PC-9 (cell line): ENCODE measurements around the gene PDS5B. TPM values are rescaled to one million over a fixed set of nuclear protein-coding genes. Genes with fewer than 3 reads are reported as not detected.

Experiments used
- Bru-seq: library from RNA; stranded (reverse); fragments of 400-500 nt; gene quantifications from one replicate; lab custom pipeline; 2021; lab: Mats Ljungman, UMichigan
- BruChase-seq, 2 experiments: library from RNA; stranded (reverse); fragments of 400-500 nt; gene quantifications; one replicate each; lab custom pipeline; 2021; lab: Mats Ljungman, UMichigan
- BruUV-seq: library from RNA; stranded (reverse); fragments of 400-500 nt; replicated peaks from 2 replicates; lab custom pipeline; 2021; lab: Mats Ljungman, UMichigan
- CTCF ChIA-PET: fragments of 300-600 bp; sonication (Branson Sonifier 250); formaldehyde crosslinking; loops from one replicate; lab custom pipeline; 2022; ENCODE audit warnings: antibody characterized with exemption; lab: Charles Lee
- POLR2A ChIA-PET: fragments of 300-600 bp; sonication (Branson Sonifier 250); formaldehyde crosslinking; loops from one replicate; lab custom pipeline; 2022; ENCODE audit warnings: antibody characterized with exemption; ENCODE audit not compliant: unreplicated experiment; lab: Charles Lee
- DNase-seq, 2 experiments: peaks; one replicate each; pipeline versions ENCODE4 v3.0.0 to v3.0.0-alpha.2; 2015 to 2022; ENCODE audit warnings: mixed read lengths in 1 of 2
- H2AFZ ChIP-seq: fragments of 200-600 bp; sonication (generic); 2 replicates; pipeline ENCODE4 v1.8.1; 2017; ENCODE audit warnings: antibody characterized with exemption
- H3F3A ChIP-seq: fragments of 200-600 bp; sonication (generic); 2 replicates; pipeline ENCODE4 v1.8.1; 2017; ENCODE audit warnings: antibody characterized with exemption, mild to moderate bottlenecking, low read depth; ENCODE audit not compliant: insufficient read depth
- H3K27ac ChIP-seq: fragments of 200-600 bp; sonication (generic); 2 replicates; pipeline ENCODE4 v1.6.1; 2016; ENCODE audit warnings: mixed run types
- H3K27me3 ChIP-seq: fragments of 200-600 bp; sonication (generic); 2 replicates; pipeline ENCODE4 v1.6.1; 2016; ENCODE audit warnings: low read depth, mixed run types; ENCODE audit not compliant: insufficient read depth
- H3K36me3 ChIP-seq: fragments of 200-600 bp; sonication (generic); 2 replicates; pipeline ENCODE4 v1.6.1; 2016; ENCODE audit warnings: low read depth, mixed run types
- H3K4me1 ChIP-seq: fragments of 200-600 bp; sonication (generic); replicated peaks from 2 replicates; pipeline ENCODE4 v1.6.1; 2016; ENCODE audit warnings: mixed run types; ENCODE audit not compliant: insufficient read depth
- H3K4me2 ChIP-seq: fragments of 200-600 bp; sonication (generic); 2 replicates; pipeline ENCODE4 v1.6.1; 2017; ENCODE audit warnings: mixed run types
- H3K4me3 ChIP-seq: fragments of 200-600 bp; sonication (generic); 2 replicates; pipeline ENCODE4 v1.6.1; 2016; ENCODE audit warnings: mixed run types
- H3K79me2 ChIP-seq: fragments of 200-600 bp; sonication (generic); 2 replicates; pipeline ENCODE4 v1.6.1; 2017; ENCODE audit warnings: low read depth, mixed run types
- H3K9me2 ChIP-seq: fragments of 200-600 bp; sonication (generic); 2 replicates; pipeline ENCODE4 v1.8.1; 2017; ENCODE audit warnings: mild to moderate bottlenecking; ENCODE audit not compliant: insufficient read depth
- H3K9me3 ChIP-seq: fragments of 200-600 bp; sonication (generic); 2 replicates; pipeline ENCODE4 v1.8.1; 2016; ENCODE audit warnings: low read depth; ENCODE audit not compliant: insufficient read depth
- H4K20me1 ChIP-seq: fragments of 200-600 bp; sonication (generic); 2 replicates; pipeline ENCODE4 v1.8.1; 2017; ENCODE audit not compliant: insufficient read depth
- EZH2 ChIP-seq: fragments of 200-600 bp; sonication (generic); IDR thresholded peaks from 2 replicates; pipeline ENCODE4 v1.8.0; 2017; ENCODE audit warnings: antibody characterized with exemption, low read depth
- intact Hi-C: fragments of 100-400 bp; cut with micrococcal nuclease; formaldehyde crosslinking; loops from one replicate; pipeline ENCODE4 v1.10.0; 2022; ENCODE audit not compliant: unreplicated experiment
- long read RNA-seq: library from polyadenylated mRNA; stranded (forward); transcript quantifications from one replicate; pipeline ENCODE4 v2.0.0, GENCODE V29; 2022
- total RNA-seq: library from RNA; stranded (reverse); gene quantifications from 2 replicates; pipeline ENCODE4 v1.2.3, GENCODE V29; 2021
- TF ChIP-seq, protein P1 (sequence below): fragments of 200-600 bp; sonication (generic); conservative IDR thresholded peaks from 2 replicates; pipeline ENCODE4 v1.6.1; 2017; ENCODE audit warnings: mixed run types, antibody characterized with exemption, mild to moderate bottlenecking, moderate library complexity

Gene PDS5B
- total RNA-seq = 37.1 and 37.6 TPM in 2 replicates
- percentile 91 among the genes with signal in this experiment for Bru-seq, nascent RNA
- BruChase-seq, experiment 1, labeled RNA remaining after a 2-hour chase = percentile 83 among the genes with signal in this experiment
- BruChase-seq, experiment 2, labeled RNA remaining after a 6-hour chase = percentile 74 among the genes with signal in this experiment
- long read RNA-seq, full-length matches to known transcripts = 2 of 13 reads
- long read RNA-seq, partial matches to known transcripts = 3 of 13 reads
- long read RNA-seq, other reads (novel, unspliced or antisense) = 8 of 13 reads

DNA sequence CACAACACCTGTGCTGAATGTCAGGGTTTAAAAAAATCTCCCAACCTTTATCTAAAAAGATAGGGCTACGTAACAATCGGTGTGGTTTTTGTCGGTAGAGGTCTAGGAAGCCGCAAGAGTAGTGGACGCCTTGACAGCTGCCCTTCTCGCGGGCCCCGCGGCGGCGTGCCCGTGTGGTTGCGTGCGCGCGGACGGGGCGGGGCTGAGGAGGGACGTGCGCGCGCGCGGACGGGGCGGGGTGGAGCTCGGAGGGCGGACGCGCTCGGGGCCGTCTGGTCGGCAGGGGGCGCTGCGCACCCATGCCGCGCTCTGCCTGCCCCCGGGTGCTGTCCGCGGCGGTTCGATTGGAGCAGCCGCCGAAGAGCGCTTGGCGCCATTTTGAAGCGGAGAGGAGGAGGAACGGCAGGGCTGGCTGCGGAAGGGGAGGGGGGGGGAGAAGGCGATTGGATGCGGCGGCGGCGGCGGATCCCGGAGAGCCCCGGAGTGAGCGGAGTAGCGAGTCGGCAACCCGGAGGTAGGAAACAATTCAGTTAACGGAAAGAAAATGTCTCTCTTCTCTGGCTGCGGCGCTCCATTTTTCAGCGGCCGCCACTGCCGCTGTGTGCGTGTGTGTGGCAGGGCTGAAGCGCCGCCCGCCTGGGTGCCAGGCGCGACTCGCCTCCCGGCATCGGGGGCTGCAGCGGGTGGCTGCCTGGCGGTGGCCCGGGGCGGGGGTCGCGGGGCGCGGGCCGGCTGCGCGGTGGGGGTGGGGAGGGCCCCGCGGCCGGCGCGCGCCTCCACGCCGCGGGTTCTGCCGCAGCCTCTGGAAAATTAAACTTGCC, at the start of gene PDS5B:
Gene PDS5B, plus strand, starts transcription at position 373 of the 821 bp plus-strand sequence. CDS start 62,321 bp downstream, outside the sequence.
- Histone ChIP-seq H3K27me3 (no peaks in the 10 kb centered on the region), H3K4me3 (peak within 1 kb of the TSS; percentile 71), H4K20me1 (peaks cover 24% of the 10 kb centered on the region; the same call in 1 of the 2 replicates), H3K4me2 (peak within 1 kb of the TSS; percentile 89), H2AFZ (peak within 1 kb of the TSS; percentile 85), H3F3A (peaks cover 13% of the 10 kb centered on the region), H3K4me1 (peaks cover 30% of the 10 kb centered on the region), H3K36me3 (0 out of 2 replicates have a peak, but pooled peaks cover 3% of the 10 kb centered on the region), H3K9me2 (no peaks in the 10 kb centered on the region), H3K79me2 (peaks cover 42% of the 10 kb centered on the region), H3K27ac (peak within 1 kb of the TSS; percentile 72), H3K9me3 (no peaks in the 10 kb centered on the region)
- peak; percentile 81 to 91 for DNase-seq
- intact Hi-C loops = loop anchor here (1.0 to 5.0 kb wide), 8 partner anchors 53 to 1233 kb away; partner anchors contain the start of genes BRCA2, RFC3 and ZAR1L
- TF ChIP-seq, protein P1, sequence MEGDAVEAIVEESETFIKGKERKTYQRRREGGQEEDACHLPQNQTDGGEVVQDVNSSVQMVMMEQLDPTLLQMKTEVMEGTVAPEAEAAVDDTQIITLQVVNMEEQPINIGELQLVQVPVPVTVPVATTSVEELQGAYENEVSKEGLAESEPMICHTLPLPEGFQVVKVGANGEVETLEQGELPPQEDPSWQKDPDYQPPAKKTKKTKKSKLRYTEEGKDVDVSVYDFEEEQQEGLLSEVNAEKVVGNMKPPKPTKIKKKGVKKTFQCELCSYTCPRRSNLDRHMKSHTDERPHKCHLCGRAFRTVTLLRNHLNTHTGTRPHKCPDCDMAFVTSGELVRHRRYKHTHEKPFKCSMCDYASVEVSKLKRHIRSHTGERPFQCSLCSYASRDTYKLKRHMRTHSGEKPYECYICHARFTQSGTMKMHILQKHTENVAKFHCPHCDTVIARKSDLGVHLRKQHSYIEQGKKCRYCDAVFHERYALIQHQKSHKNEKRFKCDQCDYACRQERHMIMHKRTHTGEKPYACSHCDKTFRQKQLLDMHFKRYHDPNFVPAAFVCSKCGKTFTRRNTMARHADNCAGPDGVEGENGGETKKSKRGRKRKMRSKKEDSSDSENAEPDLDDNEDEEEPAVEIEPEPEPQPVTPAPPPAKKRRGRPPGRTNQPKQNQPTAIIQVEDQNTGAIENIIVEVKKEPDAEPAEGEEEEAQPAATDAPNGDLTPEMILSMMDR = peak; percentile 69
- no peak for TF ChIP-seq EZH2
- ChIA-PET CTCF (interaction anchor here (0.6 to 0.7 kb wide), 3 partner anchors 48 to 1211 kb away, joined by 3 to 7 read pairs (median 4); no protein-coding TSS in a partner anchor), POLR2A (interaction anchor here (0.5 kb wide), 1 partner anchor 173 kb away, joined by 4 read pairs; no protein-coding TSS in a partner anchor)
- no TSS peak for BruUV-seq

DNA sequence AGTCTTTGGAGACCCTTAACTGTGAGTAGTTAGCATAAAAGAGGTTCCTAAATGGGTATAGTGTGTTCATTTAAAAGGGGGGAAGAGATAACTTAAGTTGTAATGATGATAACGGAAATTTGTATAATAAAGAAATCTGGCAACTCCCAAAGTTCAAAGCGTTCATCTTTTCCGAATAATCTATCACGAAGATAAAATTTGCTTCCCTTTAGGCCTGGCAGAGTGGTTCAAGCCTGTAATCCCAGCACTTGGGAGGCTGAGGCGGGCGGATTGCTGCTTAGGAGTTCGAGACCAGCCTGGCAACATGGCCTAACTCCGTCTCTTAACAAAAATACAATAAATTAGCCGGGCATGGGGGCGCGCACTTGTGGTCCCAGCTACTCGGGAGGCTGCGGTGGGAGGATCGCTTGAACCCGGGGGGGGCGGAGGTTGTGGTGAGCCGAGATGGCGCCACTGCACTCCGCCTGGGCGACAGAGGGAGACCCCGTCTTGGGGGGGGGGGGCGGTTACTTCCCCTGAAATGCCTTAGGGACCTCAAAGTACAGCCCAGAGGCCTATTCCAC, 48.6 kb upstream of the PDS5B start:
- Histone ChIP-seq H4K20me1 (peaks cover 3% of the 10 kb centered on the region; the same call in 1 of the 2 replicates), H3K27me3 (no peaks in the 10 kb centered on the region), H3K4me2 (peak overlapping the region; percentile 95), H3K79me2 (peaks cover 58% of the 10 kb centered on the region), H3K9me3 (no peaks in the 10 kb centered on the region), H3F3A (no peaks in the 10 kb centered on the region), H3K9me2 (no peaks in the 10 kb centered on the region), H2AFZ (peak overlapping the region; percentile 84), H3K4me1 (peaks cover 31% of the 10 kb centered on the region), H3K36me3 (peaks cover 30% of the 10 kb centered on the region), H3K27ac (peak overlapping the region; percentile 83), H3K4me3 (peak overlapping the region; percentile 70)
- BruUV-seq = no TSS peak
- POLR2A ChIA-PET = no interaction called here
- intact Hi-C loops = loop anchor here (2.0 to 10.0 kb wide), 3 partner anchors 110 to 1005 kb away; partner anchors contain the start of genes BRCA2, N4BP2L1 and ZAR1L
- DNase-seq = peak in 1 of 2 experiments; percentile 2
- CTCF ChIA-PET = interaction anchor here (0.6 to 0.7 kb wide), 3 partner anchors 48 to 250 kb away, joined by 4 to 7 read pairs (median 4); no protein-coding TSS in a partner anchor
- TF ChIP-seq, protein P1 = no peak
- no peak for TF ChIP-seq EZH2
